K562 (cell line): ENCODE results near the gene POU2AF3. TPM values are rescaled to one million over a fixed set of nuclear protein-coding genes. Genes with fewer than 3 reads are reported as not detected.

Experiments used
- ATAC-seq: fragments of 200-7000 bp; cut with Tn5 transposase; 3 replicates; pipeline ENCODE4 v1.9.1; 2020; ENCODE audit warnings: moderate library complexity
- BruUV-seq: library from RNA; stranded (reverse); fragments of 400-500 nt; replicated peaks from 2 replicates; lab custom pipeline; 2021; lab: Mats Ljungman, UMichigan
- CTCF ChIA-PET: fragments of 300-600 bp; formaldehyde crosslinking; extraction: SDS; loops from one replicate; lab custom pipeline; 2021; ENCODE audit warnings: low intra/inter-chr PET ratio; lab: Yijun Ruan, JAX
- POLR2A ChIA-PET: fragments of 300-600, 350-650 bp; sonication (Branson Sonifier 250); formaldehyde crosslinking; extraction: SDS; loops from one replicate; lab custom pipeline; 2021; ENCODE audit warnings: antibody characterized with exemption, inconsistent platforms; lab: Yijun Ruan, JAX
- DNase-seq, 4 experiments: peaks; one replicate each; pipeline versions ENCODE4 v3.0.0 to v3.0.0-alpha.2; 2011 to 2018; ENCODE audit warnings: low spot score in 3 of 4, mixed read lengths in 3 of 4; ENCODE audit errors: extremely low read depth in 1 of 4
- FAIRE-seq: peaks from 2 replicates; lab custom pipeline; 2011; peaks lifted over from hg19 to GRCh38; lab: Jason Lieb, UNC
- H2AFZ ChIP-seq: 2 replicates; pipeline ENCODE4 v1.6.0; 2011; ENCODE audit warnings: low read depth, low read length, control low read depth, inconsistent platforms
- H3K27ac ChIP-seq: fragments of 200-600 bp; 3 replicates; pipeline ENCODE4 v1.8.0; 2011; ENCODE audit warnings: low read depth, mild to moderate bottlenecking, control low read depth, inconsistent platforms, low read length, moderate library complexity, mixed read lengths; ENCODE audit errors: extremely low read depth
- H3K27me3 ChIP-seq, 2 experiments: fragments of 300-600 bp in 1 of 2; 2 replicates in 1 of 2; 3 replicates in 1 of 2; pipeline versions ENCODE4 v1.6.0 to v1.8.0; 2011; ENCODE audit warnings: inconsistent platforms in 2 of 2, low read length in 2 of 2, mild to moderate bottlenecking in 1 of 2, mixed read lengths in 1 of 2, moderate library complexity in 1 of 2; ENCODE audit not compliant: control insufficient read depth in 2 of 2, insufficient read depth in 2 of 2
- H3K36me3 ChIP-seq: fragments of 300-600 bp; 3 replicates; pipeline ENCODE4 v1.8.0; 2011; ENCODE audit warnings: mild to moderate bottlenecking, low read length, inconsistent platforms; ENCODE audit not compliant: control insufficient read depth, insufficient read depth
- H3K4me1 ChIP-seq, 2 experiments: fragments of 200-600 bp in 1 of 2; replicated peaks in 1 of 2; 2 replicates in 1 of 2; 3 replicates in 1 of 2; pipeline versions ENCODE4 v1.5.1 to v1.8.0; 2011; ENCODE audit warnings: inconsistent platforms in 2 of 2, low read length in 2 of 2, mild to moderate bottlenecking in 1 of 2, mixed read lengths in 1 of 2, moderate library complexity in 1 of 2; ENCODE audit not compliant: control insufficient read depth in 2 of 2, insufficient read depth in 2 of 2
- H3K4me2 ChIP-seq: 2 replicates; pipeline ENCODE4 v1.6.1; 2011; ENCODE audit warnings: low read length, control low read depth, inconsistent platforms, mixed read lengths; ENCODE audit not compliant: insufficient read depth
- H3K4me3 ChIP-seq: fragments of 200-600 bp; sonication (generic), shearing (Covaris generic); 2 replicates; pipeline ENCODE4 v1.5.1; 2016; ENCODE audit warnings: control low read depth, inconsistent platforms
- H3K79me2 ChIP-seq: fragments of 200-600 bp; 3 replicates; pipeline ENCODE4 v1.8.0; 2011; ENCODE audit warnings: low read length, inconsistent platforms; ENCODE audit not compliant: control insufficient read depth, insufficient read depth
- H3K9ac ChIP-seq, 2 experiments: 2 replicates each; pipeline versions ENCODE4 v1.6.0 to v1.6.1; 2011; ENCODE audit warnings: low read depth in 2 of 2, low read length in 2 of 2, control low read depth in 1 of 2, inconsistent platforms in 1 of 2, mild to moderate bottlenecking in 1 of 2, mixed read lengths in 1 of 2; ENCODE audit not compliant: insufficient read depth in 1 of 2
- H3K9me1 ChIP-seq: one replicate; pipeline ENCODE4 v1.6.0; 2011; ENCODE audit warnings: inconsistent platforms, mild to moderate bottlenecking, low read length, moderate library complexity; ENCODE audit not compliant: control insufficient read depth, insufficient read depth
- H3K9me3 ChIP-seq: replicated peaks from 2 replicates; pipeline ENCODE4 v1.5.1; 2011; ENCODE audit warnings: low read depth, low read length, inconsistent platforms; ENCODE audit not compliant: control insufficient read depth, insufficient read depth
- H4K20me1 ChIP-seq: replicated peaks from 2 replicates; pipeline ENCODE4 v1.6.1; 2011; ENCODE audit warnings: low read length, inconsistent platforms, mixed read lengths; ENCODE audit not compliant: control insufficient read depth, insufficient read depth
- CHD4 ChIP-seq: fragments of 200-600 bp; sonication (generic); IDR thresholded peaks from 3 replicates; pipeline ENCODE4 v1.6.1; 2012; ENCODE audit warnings: low read depth, mild to moderate bottlenecking, mixed read lengths, low read length, inconsistent platforms; ENCODE audit not compliant: insufficient read depth, insufficient replicate concordance, poor library complexity, severe bottlenecking
- MED1 ChIP-seq: sonication (generic); formaldehyde crosslinking; IDR thresholded peaks from 2 replicates; pipeline ENCODE4 v1.8.1; 2023; ENCODE audit warnings: missing genetic modification reagents, borderline replicate concordance
- NFIX ChIP-seq: fragments of 250-450 bp; sonication (Bioruptor Pico); IDR thresholded peaks from 2 replicates; pipeline ENCODE4 v1.4.0; 2020; ENCODE audit warnings: low read depth, mild to moderate bottlenecking, moderate library complexity
- NFYB ChIP-seq: IDR thresholded peaks from 2 replicates; pipeline ENCODE4 v1.6.1; 2011; ENCODE audit warnings: mild to moderate bottlenecking, moderate library complexity; ENCODE audit not compliant: insufficient read length; ENCODE audit errors: extremely low read depth
- SP1 ChIP-seq: sonication (generic); formaldehyde crosslinking; IDR thresholded peaks from 2 replicates; pipeline ENCODE4 v1.8.1; 2022; ENCODE audit warnings: mild to moderate bottlenecking, missing genetic modification reagents
- STAT5B ChIP-seq: fragments of 250-450 bp; sonication (Bioruptor Pico); IDR thresholded peaks from 2 replicates; pipeline ENCODE4 v1.8.0; 2021; ENCODE audit warnings: mild to moderate bottlenecking, inconsistent platforms
- ZNF24 ChIP-seq: fragments of 450-650 bp; IDR thresholded peaks from 2 replicates; pipeline ENCODE4 v1.6.1; 2016
- ZNF695 ChIP-seq: fragments of 450-650 bp; formaldehyde crosslinking; IDR thresholded peaks from 2 replicates; pipeline ENCODE4 v1.4.0; 2020; ENCODE audit warnings: mild to moderate bottlenecking, moderate library complexity
- WGBS: fragments of 100-300 bp; shearing (Covaris generic); methylation state at CpG from one replicate; pipeline ENCODE4 v1.1.6; 2016; ENCODE audit warnings: low coverage, mixed read lengths; ENCODE audit not compliant: insufficient coverage; ENCODE audit errors: missing lambda C conversion rate; 5-methylcytosine and 5-hydroxymethylcytosine counted together
- in situ Hi-C: fragments of 300-500 bp; cut with MboI; formaldehyde crosslinking; loops from 4 replicates; pipeline ENCODE4 v1.15.0; 2018; ENCODE audit warnings: inconsistent platforms, mixed read lengths
- intact Hi-C: fragments of 100-400 bp; cut with micrococcal nuclease; formaldehyde crosslinking; loops from 2 replicates; pipeline ENCODE4 v1.14.2; 2022
- polyA plus RNA-seq, 8 experiments: library from polyadenylated mRNA; depleted of rRNA in 4 of 8; stranded (reverse) in 5 of 8; unstranded in 3 of 8; fragments of >200 nt; fragmentation: Nextera tagmentation in 2 of 8; fragmentation: Illumina TruSeq in 1 of 8; extraction: Ambion mirVana in 2 of 8; extraction: Trizol in 1 of 8; gene quantifications; 2 replicates each; pipeline versions ENCODE4 v1.2.1 to v1.2.3, GENCODE V29; 2011 to 2014; ENCODE audit warnings: inconsistent platforms in 1 of 8, missing spikeins in 1 of 8
- total RNA-seq, 7 experiments: library from RNA; depleted of rRNA in 6 of 7; stranded (reverse); fragments of >200 nt in 6 of 7; fragmentation: Illumina TruSeq in 2 of 7; extraction: Trizol in 2 of 7; gene quantifications; 2 replicates each; pipeline versions ENCODE4 v1.2.1 to v1.2.3, GENCODE V29; 2011 to 2021; ENCODE audit warnings: low replicate concordance in 1 of 7
- TF ChIP-seq, protein P1 (sequence below), 3 experiments: IDR thresholded peaks in 2 of 3; conservative IDR thresholded peaks in 1 of 3; 2 replicates each; pipeline ENCODE4 v1.5.1; 2011 to 2012; ENCODE audit warnings: low read length in 3 of 3, mild to moderate bottlenecking in 3 of 3, control low read depth in 2 of 3, improper control_type of control experiment in 1 of 3, inconsistent platforms in 1 of 3, low read depth in 1 of 3, mixed read lengths in 1 of 3, moderate library complexity in 1 of 3; ENCODE audit not compliant: insufficient read depth in 2 of 3

POU2AF3 gene
- total and polyA plus RNA-seq, 9 of the 15 experiments (the other 6 are each of a cell fraction or from before 2014, with no cell fraction given) = not detected

DNA sequence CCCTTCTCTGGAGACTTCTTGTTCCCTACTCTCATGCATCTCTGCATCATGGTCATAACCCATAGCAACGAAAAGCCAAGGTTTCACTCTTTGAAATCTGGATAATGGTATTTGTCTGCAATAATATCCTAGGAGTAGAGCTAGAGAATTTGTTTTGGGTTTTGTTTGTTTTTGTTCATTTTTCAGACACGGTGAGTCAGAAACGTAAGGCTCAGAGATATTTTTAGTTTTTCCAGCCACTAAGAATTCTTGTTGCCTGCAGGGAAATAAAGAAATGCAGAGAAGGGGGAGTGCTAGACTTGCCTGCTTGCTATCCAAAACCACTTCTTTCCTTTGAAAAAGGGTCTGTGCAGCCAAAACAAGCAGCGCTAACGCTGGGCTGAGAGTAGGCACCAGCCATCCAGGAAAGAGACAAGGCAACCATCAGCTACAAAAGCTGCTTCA, 26.0 kb downstream of the POU2AF3 start:
- CTCF ChIA-PET = no interaction called here
- Histone ChIP-seq H3K27me3 (peaks cover 0 to 9% of the 10 kb centered on the region in 2 experiments; a peak in 2 of 5 replicates), H4K20me1 (no peaks in the 10 kb centered on the region), H3K9ac (no peak overlapping the region), H3K4me3 (no peak overlapping the region), H3K27ac (no peak overlapping the region), H3K9me3 (no peaks in the 10 kb centered on the region), H3K36me3 (no peaks in the 10 kb centered on the region), H3K4me1 (no peaks in the 10 kb centered on the region)
- intact Hi-C loops (no loop called here), in situ Hi-C loops (no loop called here)
- WGBS = 0% methylated on average over 5 of the region's 5 CpGs
- POLR2A ChIA-PET = interaction anchor here (1.8 kb wide), 1 partner anchor 9 kb away, joined by 9 read pairs; no protein-coding TSS in a partner anchor
- DNase-seq (no peak), ATAC-seq (no peak)
- no peak for TF ChIP-seq NFYB
- TF ChIP-seq STAT5B = no peak
- TF ChIP-seq, protein P1, sequence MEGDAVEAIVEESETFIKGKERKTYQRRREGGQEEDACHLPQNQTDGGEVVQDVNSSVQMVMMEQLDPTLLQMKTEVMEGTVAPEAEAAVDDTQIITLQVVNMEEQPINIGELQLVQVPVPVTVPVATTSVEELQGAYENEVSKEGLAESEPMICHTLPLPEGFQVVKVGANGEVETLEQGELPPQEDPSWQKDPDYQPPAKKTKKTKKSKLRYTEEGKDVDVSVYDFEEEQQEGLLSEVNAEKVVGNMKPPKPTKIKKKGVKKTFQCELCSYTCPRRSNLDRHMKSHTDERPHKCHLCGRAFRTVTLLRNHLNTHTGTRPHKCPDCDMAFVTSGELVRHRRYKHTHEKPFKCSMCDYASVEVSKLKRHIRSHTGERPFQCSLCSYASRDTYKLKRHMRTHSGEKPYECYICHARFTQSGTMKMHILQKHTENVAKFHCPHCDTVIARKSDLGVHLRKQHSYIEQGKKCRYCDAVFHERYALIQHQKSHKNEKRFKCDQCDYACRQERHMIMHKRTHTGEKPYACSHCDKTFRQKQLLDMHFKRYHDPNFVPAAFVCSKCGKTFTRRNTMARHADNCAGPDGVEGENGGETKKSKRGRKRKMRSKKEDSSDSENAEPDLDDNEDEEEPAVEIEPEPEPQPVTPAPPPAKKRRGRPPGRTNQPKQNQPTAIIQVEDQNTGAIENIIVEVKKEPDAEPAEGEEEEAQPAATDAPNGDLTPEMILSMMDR (IDR thresholded peaks at IDR 0.05 in 2 of 3, conservative IDR thresholded peaks at IDR 0.05 in 1 of 3; ENCODE audit: insufficient read depth in 2 of 3, low read depth in 1 of 3, low read length in 3 of 3) = no peak
- TF ChIP-seq MED1 (CRISPR knock-in tag) = no peak
- TF ChIP-seq NFIX = no peak
- TF ChIP-seq ZNF695 (CRISPR knock-in tag) = no peak
- TF ChIP-seq SP1 = no peak
- no peak for TF ChIP-seq ZNF24
- no peak for TF ChIP-seq CHD4
- TF ChIP-seq, all 486 proteins: peak for 0
- no peak for FAIRE-seq
- Histone ChIP-seq H3K79me2 (no peaks in the 10 kb centered on the region), H2AFZ (no peak overlapping the region), H3K9me1 (no peaks in the 10 kb centered on the region), H3K4me2 (no peak overlapping the region)
- no TSS peak for BruUV-seq
